B cell (primary cell): ENCODE data around the gene NMD3. TPM values are rescaled to one million over a fixed set of nuclear protein-coding genes. Genes with fewer than 3 reads are reported as not detected.

Experiments used
- ATAC-seq: fragments of 200-7000 bp; cut with Tn5 transposase; one replicate; pipeline ENCODE4 v1.10.0; 2021; ENCODE audit warnings: low read depth, mild to moderate bottlenecking, moderate number of reproducible peaks, moderate library complexity
- CTCF ChIA-PET: fragments of 350-600 bp; sonication (Branson Sonifier 250); formaldehyde crosslinking; loops from one replicate; lab custom pipeline; 2021; ENCODE audit warnings: antibody characterized with exemption, inconsistent platforms; lab: Charles Lee
- POLR2A ChIA-PET: fragments of 350-600 bp; sonication (Branson Sonifier 250); formaldehyde crosslinking; loops from one replicate; lab custom pipeline; 2021; ENCODE audit warnings: antibody characterized with exemption; lab: Charles Lee
- DNase-seq: peaks from one replicate; pipeline ENCODE4 v3.0.0; 2013
- H2AFZ ChIP-seq: 2 replicates; pipeline ENCODE4 v1.6.1; 2012; ENCODE audit warnings: mild to moderate bottlenecking, low read depth, low read length; ENCODE audit not compliant: insufficient read depth, poor library complexity, severe bottlenecking
- H3K27ac ChIP-seq, 2 donors: 1 replicate in 1 of 2; 2 replicates in 1 of 2; pipeline ENCODE4 v1.5.1; 2012 to 2013; ENCODE audit warnings: low read length in 2 of 2, mild to moderate bottlenecking in 2 of 2, moderate library complexity in 1 of 2
- H3K27me3 ChIP-seq, 4 experiments: fragments of 200-600 bp in 1 of 4; sonication (generic) in 1 of 4; replicated peaks in 1 of 4; 1 replicate in 2 of 4; 2 replicates in 2 of 4; pipeline versions ENCODE4 v1.6.1 to v1.7.0; 2013 to 2016; ENCODE audit warnings: low read length in 3 of 4, mild to moderate bottlenecking in 2 of 4, mixed read lengths in 1 of 4, moderate library complexity in 1 of 4; ENCODE audit not compliant: insufficient read depth in 4 of 4, control insufficient read depth in 3 of 4; ENCODE audit errors: control extremely low read depth in 1 of 4
- H3K36me3 ChIP-seq, 2 experiments: replicated peaks in 1 of 2; 1 replicate in 1 of 2; 2 replicates in 1 of 2; pipeline versions ENCODE4 v1.6.1 to v1.7.1; 2013; ENCODE audit warnings: low read length in 1 of 2; ENCODE audit not compliant: insufficient read depth in 2 of 2, control insufficient read depth in 1 of 2; ENCODE audit errors: control extremely low read depth in 1 of 2, extremely low read depth in 1 of 2
- H3K4me1 ChIP-seq, 2 donors: fragments of 200-600 bp in 1 of 2; sonication (generic) in 1 of 2; 1 replicate in 1 of 2; 2 replicates in 1 of 2; pipeline versions ENCODE4 v1.5.1 to v1.6.1; 2013 to 2017; ENCODE audit warnings: low read length in 2 of 2; ENCODE audit not compliant: control insufficient read depth in 2 of 2, insufficient read depth in 2 of 2
- H3K4me2 ChIP-seq: replicated peaks from 2 replicates; pipeline ENCODE3; 2012; ENCODE audit warnings: mild to moderate bottlenecking, low read depth, low read length; ENCODE audit not compliant: poor library complexity, severe bottlenecking
- H3K4me3 ChIP-seq, 5 experiments: fragments of 200-600 bp in 1 of 5; sonication (generic) in 1 of 5; 1 replicate in 3 of 5; 2 replicates in 2 of 5; pipeline versions ENCODE4 v1.5.1 to v1.7.0; 2011 to 2016; ENCODE audit warnings: low read length in 4 of 5, mild to moderate bottlenecking in 4 of 5, low read depth in 2 of 5, control low read depth in 1 of 5, moderate library complexity in 1 of 5; ENCODE audit not compliant: insufficient read depth in 1 of 5; ENCODE audit errors: control extremely low read depth in 1 of 5, extremely low read depth in 1 of 5
- H3K79me2 ChIP-seq: fragments of 200-600 bp; sonication (generic); one replicate; pipeline ENCODE4 v1.6.0; 2016; ENCODE audit warnings: low read length; ENCODE audit not compliant: control insufficient read depth, insufficient read depth
- H3K9ac ChIP-seq: fragments of 200-600 bp; sonication (generic); 2 replicates; pipeline ENCODE4 v1.6.1; 2017; ENCODE audit warnings: mild to moderate bottlenecking, low read length, moderate library complexity
- H3K9me3 ChIP-seq, 3 donors: one replicate each; pipeline versions ENCODE4 v1.6.1 to v1.7.1; 2013; ENCODE audit warnings: low read length in 2 of 3; ENCODE audit not compliant: control insufficient read depth in 2 of 3, insufficient read depth in 1 of 3; ENCODE audit errors: control extremely low read depth in 1 of 3
- H4K20me1 ChIP-seq: 2 replicates; pipeline ENCODE4 v1.6.0; 2012; ENCODE audit warnings: mild to moderate bottlenecking, low read length; ENCODE audit not compliant: insufficient read depth, control insufficient read depth, poor library complexity, severe bottlenecking
- H3K27ac Mint-ChIP-seq: one replicate; pipeline ENCODE4 v1.8.0; 2021; ENCODE audit warnings: mixed read lengths
- H3K27me3 Mint-ChIP-seq: one replicate; pipeline ENCODE4 v1.8.0; 2021; ENCODE audit warnings: mixed read lengths
- H3K4me1 Mint-ChIP-seq: one replicate; pipeline ENCODE4 v1.8.0; 2021; ENCODE audit warnings: mixed read lengths
- H3K4me3 Mint-ChIP-seq: one replicate; pipeline ENCODE4 v1.8.0; 2021; ENCODE audit warnings: mixed read lengths
- H3K9me3 Mint-ChIP-seq: one replicate; pipeline ENCODE4 v1.8.0; 2022; ENCODE audit warnings: mixed read lengths; ENCODE audit not compliant: insufficient read depth
- CTCF ChIP-seq: fragments of 200-600 bp; IDR thresholded peaks from one replicate; pipeline ENCODE4 v1.8.0; 2022; ENCODE audit warnings: antibody characterized with exemption, mild to moderate bottlenecking
- EZH2 ChIP-seq: IDR thresholded peaks from 2 replicates; pipeline ENCODE4 v1.6.1; 2012; ENCODE audit warnings: borderline replicate concordance, low read depth, mild to moderate bottlenecking, moderate library complexity, low read length; ENCODE audit not compliant: insufficient read depth, poor library complexity, severe bottlenecking
- WGBS: methylation state at CpG from one replicate; pipeline ENCODE4 v1.1.5; 2013; ENCODE audit warnings: missing lambda C conversion rate; ENCODE audit not compliant: insufficient coverage; 5-methylcytosine and 5-hydroxymethylcytosine counted together
- intact Hi-C: fragments of 100-400 bp; cut with micrococcal nuclease; formaldehyde crosslinking; loops from one replicate; pipeline ENCODE4 v1.10.0; 2022
- polyA plus RNA-seq: library from polyadenylated mRNA; depleted of rRNA; stranded (reverse); fragments of >200 nt; gene quantifications from 2 replicates; pipeline ENCODE4 v1.2.3, GENCODE V29; 2012
- total RNA-seq, 2 donors: library from RNA; stranded (reverse); fragments of 120-200 nt in 1 of 2; gene quantifications; 1 replicate in 1 of 2; 2 replicates in 1 of 2; pipeline versions ENCODE4 v1.2.3 to v1.2.4, GENCODE V29; 2013 to 2022

NMD3 gene
- total and polyA plus RNA-seq, 2 donors (not counting 1 experiment from before 2014, with no cell fraction given) = 14.5 to 38.0 TPM

GRCh38 chr3:161267646-161268045 lies 46.5 kb downstream of the NMD3 start:
- no peaks in the 10 kb centered on the region for H3K79me2 ChIP-seq
- H3K4me1 Mint-ChIP-seq = no peaks in the 10 kb centered on the region
- H3K9me3 ChIP-seq = peaks cover 0 to 4% (median 0%) of the 10 kb centered on the region in 3 donors
- no peak overlapping the region for H3K4me3 ChIP-seq
- no peak overlapping the region for H3K9ac ChIP-seq
- H2AFZ ChIP-seq = no peak overlapping the region
- ChIA-PET CTCF (no interaction called here), POLR2A (no interaction called here)
- no peak overlapping the region for H3K4me3 Mint-ChIP-seq
- no peaks in the 10 kb centered on the region for H3K27me3 ChIP-seq
- peaks cover 1 to 6% of the 10 kb centered on the region in 2 experiments for H3K36me3 ChIP-seq
- H3K4me2 ChIP-seq = no peak overlapping the region
- WGBS = 97% methylated on average over 2 of the region's 3 CpGs
- H3K9me3 Mint-ChIP-seq = no peaks in the 10 kb centered on the region
- no peak overlapping the region for H3K27ac ChIP-seq
- no peaks in the 10 kb centered on the region for H3K4me1 ChIP-seq
- no peak overlapping the region for H3K27ac Mint-ChIP-seq
- intact Hi-C loops = no loop called here
- ATAC-seq (no peak), DNase-seq (no peak)
- H4K20me1 ChIP-seq = no peaks in the 10 kb centered on the region
- TF ChIP-seq EZH2 (no peak), CTCF (no peak)
- H3K27me3 Mint-ChIP-seq = no peaks in the 10 kb centered on the region

- Mint-ChIP-seq H3K4me3 (no peak overlapping the region), H3K27ac (no peak overlapping the region), H3K4me1 (no peaks in the 10 kb centered on the region), H3K27me3 (no peaks in the 10 kb centered on the region), H3K9me3 (no peaks in the 10 kb centered on the region)
- no peaks in the 10 kb centered on the region for H4K20me1 ChIP-seq
- no peak overlapping the region for H3K9ac ChIP-seq
- H3K27ac ChIP-seq = no peak overlapping the region
- no peaks in the 10 kb centered on the region for H3K27me3 ChIP-seq
- ChIA-PET CTCF (no interaction called here), POLR2A (no interaction called here)
- 100% methylated on average over 1 of the region's 3 CpGs for WGBS
- no peak overlapping the region for H3K4me2 ChIP-seq
- no peak overlapping the region for H2AFZ ChIP-seq
- H3K4me3 ChIP-seq = no peak overlapping the region
- H3K9me3 ChIP-seq = peaks cover 0 to 4% (median 0%) of the 10 kb centered on the region in 3 donors
- peaks cover 1 to 6% of the 10 kb centered on the region in 2 experiments for H3K36me3 ChIP-seq
- no peaks in the 10 kb centered on the region for H3K79me2 ChIP-seq
- DNase-seq = no peak
- intact Hi-C loops = no loop called here
- no peaks in the 10 kb centered on the region for H3K4me1 ChIP-seq
- TF ChIP-seq CTCF (no peak), EZH2 (no peak)
- no peak for ATAC-seq
Measured at GRCh38 chr3:161268601-161269000, 47.5 kb downstream of the NMD3 start.
